HepG2 (cell line): ENCODE results near the gene DNAJC5. TPM values are rescaled to one million over a fixed set of nuclear protein-coding genes. Genes with fewer than 3 reads are reported as not detected.

Source experiments
- ARHGAP35 ChIP-seq: sonication (generic); formaldehyde crosslinking; IDR thresholded peaks from 2 replicates; pipeline ENCODE4 v1.9.0; 2022; ENCODE audit warnings: mild to moderate bottlenecking, inconsistent platforms, moderate library complexity, missing genetic modification reagents, borderline replicate concordance
- POLR2AphosphoS5 ChIP-seq: IDR thresholded peaks from 2 replicates; pipeline ENCODE4 v1.6.1; 2012; ENCODE audit warnings: low read depth, low read length
- RBFOX2 ChIP-seq: fragments of 200-400 bp; formaldehyde crosslinking; IDR thresholded peaks from 2 replicates; pipeline ENCODE4 v1.6.1; 2017; ENCODE audit warnings: low read depth, mild to moderate bottlenecking, low read length
- TAF1 ChIP-seq: sonication (generic); formaldehyde crosslinking; IDR thresholded peaks from 2 replicates; pipeline ENCODE4 v1.4.0; 2020; ENCODE audit warnings: missing genetic modification reagents
- TOE1 ChIP-seq: sonication (generic); formaldehyde crosslinking; IDR thresholded peaks from 2 replicates; pipeline ENCODE4 v1.4.0; 2020; ENCODE audit warnings: mild to moderate bottlenecking, missing genetic modification reagents
- polyA plus RNA-seq, 8 experiments: library from polyadenylated mRNA; depleted of rRNA in 3 of 8; stranded (reverse) in 7 of 8; unstranded in 1 of 8; fragments of >200 nt; fragmentation: Illumina TruSeq in 4 of 8; extraction: Trizol in 4 of 8; gene quantifications; 2 replicates each; pipeline versions ENCODE4 v1.2.1 to v1.2.3, GENCODE V29; 2011 to 2016; ENCODE audit warnings: low read depth in 4 of 8, missing spikeins in 1 of 8, mixed read lengths in 1 of 8; ENCODE audit not compliant: insufficient read depth in 1 of 8
- total RNA-seq, 5 experiments: library from RNA; depleted of rRNA; stranded (reverse); fragments of >200 nt; fragmentation: Illumina TruSeq; extraction: Trizol; gene quantifications; 2 replicates each; pipeline ENCODE4 v1.2.3, GENCODE V29; 2016; ENCODE audit warnings: low read depth in 1 of 5
- TF ChIP-seq, protein P1 (sequence below): sonication (generic); formaldehyde crosslinking; IDR thresholded peaks from 2 replicates; pipeline ENCODE4 v1.4.0; 2020; ENCODE audit warnings: missing genetic modification reagents
- TF ChIP-seq, protein P2 (sequence below): sonication (generic); formaldehyde crosslinking; IDR thresholded peaks from 2 replicates; pipeline ENCODE4 v1.9.0; 2021; ENCODE audit warnings: missing genetic modification reagents, mild to moderate bottlenecking, borderline replicate concordance
- TF ChIP-seq, protein P3 (sequence below): sonication (generic); formaldehyde crosslinking; IDR thresholded peaks from 2 replicates; pipeline ENCODE4 v1.4.0; 2020; ENCODE audit warnings: missing genetic modification reagents
- TF ChIP-seq, protein P4 (sequence below): sonication (generic); formaldehyde crosslinking; IDR thresholded peaks from 2 replicates; pipeline ENCODE4 v1.5.1; 2020; ENCODE audit warnings: missing genetic modification reagents, mild to moderate bottlenecking, borderline replicate concordance

The DNAJC5 gene
- total and polyA plus RNA-seq, 2 of the 13 experiments (the other 11 are each of a cell fraction or from before 2014, with no cell fraction given): 42.8 to 64.5 TPM

DNA sequence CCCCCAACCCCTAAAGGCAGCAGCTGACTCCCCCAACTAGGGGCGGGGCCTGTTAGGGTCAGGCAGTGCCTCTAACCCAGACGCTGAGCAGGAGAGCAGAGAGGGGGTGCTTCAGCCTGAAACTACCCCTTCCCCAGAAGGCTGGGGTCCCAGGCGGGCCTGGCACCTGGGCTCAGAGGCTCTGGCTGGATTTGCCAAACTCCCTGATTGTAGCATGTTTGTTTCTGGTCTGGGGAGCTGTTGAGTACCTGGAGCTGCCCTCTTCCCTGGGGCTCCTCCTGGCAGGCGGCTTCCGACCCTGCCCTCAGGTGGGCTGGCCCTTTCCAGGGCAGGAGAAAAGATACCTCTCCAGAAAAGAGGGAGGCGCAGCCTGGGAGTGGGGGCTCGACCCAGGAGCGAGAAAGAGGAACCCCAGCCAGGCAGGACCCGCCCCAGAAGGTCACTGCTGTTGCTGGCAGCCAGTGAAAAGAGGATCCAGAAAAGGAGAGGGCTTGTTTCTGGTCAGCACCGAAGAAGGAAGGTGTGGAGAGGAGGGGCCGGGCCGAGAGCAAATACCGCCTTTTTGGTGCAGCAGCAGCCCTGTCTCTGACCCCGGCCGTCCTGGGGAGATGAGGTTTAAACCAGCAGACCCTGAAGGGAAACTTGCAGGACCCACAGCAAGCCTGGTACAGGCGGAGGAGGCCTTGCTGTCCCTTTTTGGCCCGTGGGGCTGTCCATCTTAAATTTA is 34.4 kb upstream of the DNAJC5 start (continued):
- TF ChIP-seq ARHGAP35 (CRISPR knock-in tag) (no peak), POLR2AphosphoS5 (peak; percentile 38; the same call in 1 of the 2 replicates), TAF1 (CRISPR knock-in tag) (peak; percentile 3; the same call in 1 of the 2 replicates), TOE1 (CRISPR knock-in tag) (no peak), RBFOX2 (peak; percentile 38; the same call in 1 of the 2 replicates)
- TF ChIP-seq, protein P1, sequence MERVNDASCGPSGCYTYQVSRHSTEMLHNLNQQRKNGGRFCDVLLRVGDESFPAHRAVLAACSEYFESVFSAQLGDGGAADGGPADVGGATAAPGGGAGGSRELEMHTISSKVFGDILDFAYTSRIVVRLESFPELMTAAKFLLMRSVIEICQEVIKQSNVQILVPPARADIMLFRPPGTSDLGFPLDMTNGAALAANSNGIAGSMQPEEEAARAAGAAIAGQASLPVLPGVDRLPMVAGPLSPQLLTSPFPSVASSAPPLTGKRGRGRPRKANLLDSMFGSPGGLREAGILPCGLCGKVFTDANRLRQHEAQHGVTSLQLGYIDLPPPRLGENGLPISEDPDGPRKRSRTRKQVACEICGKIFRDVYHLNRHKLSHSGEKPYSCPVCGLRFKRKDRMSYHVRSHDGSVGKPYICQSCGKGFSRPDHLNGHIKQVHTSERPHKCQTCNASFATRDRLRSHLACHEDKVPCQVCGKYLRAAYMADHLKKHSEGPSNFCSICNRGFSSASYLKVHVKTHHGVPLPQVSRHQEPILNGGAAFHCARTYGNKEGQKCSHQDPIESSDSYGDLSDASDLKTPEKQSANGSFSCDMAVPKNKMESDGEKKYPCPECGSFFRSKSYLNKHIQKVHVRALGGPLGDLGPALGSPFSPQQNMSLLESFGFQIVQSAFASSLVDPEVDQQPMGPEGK (CRISPR knock-in tag): 0 out of 2 replicates have a peak, but pooled peaks have one; percentile 8
- TF ChIP-seq, protein P2, sequence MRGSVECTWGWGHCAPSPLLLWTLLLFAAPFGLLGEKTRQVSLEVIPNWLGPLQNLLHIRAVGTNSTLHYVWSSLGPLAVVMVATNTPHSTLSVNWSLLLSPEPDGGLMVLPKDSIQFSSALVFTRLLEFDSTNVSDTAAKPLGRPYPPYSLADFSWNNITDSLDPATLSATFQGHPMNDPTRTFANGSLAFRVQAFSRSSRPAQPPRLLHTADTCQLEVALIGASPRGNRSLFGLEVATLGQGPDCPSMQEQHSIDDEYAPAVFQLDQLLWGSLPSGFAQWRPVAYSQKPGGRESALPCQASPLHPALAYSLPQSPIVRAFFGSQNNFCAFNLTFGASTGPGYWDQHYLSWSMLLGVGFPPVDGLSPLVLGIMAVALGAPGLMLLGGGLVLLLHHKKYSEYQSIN: no peak
- TF ChIP-seq, protein P3, sequence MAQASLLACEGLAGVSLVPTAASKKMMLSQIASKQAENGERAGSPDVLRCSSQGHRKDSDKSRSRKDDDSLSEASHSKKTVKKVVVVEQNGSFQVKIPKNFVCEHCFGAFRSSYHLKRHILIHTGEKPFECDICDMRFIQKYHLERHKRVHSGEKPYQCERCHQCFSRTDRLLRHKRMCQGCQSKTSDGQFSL (CRISPR knock-in tag): 0 out of 2 replicates have a peak, but pooled peaks have one; percentile 36
- TF ChIP-seq, protein P4, sequence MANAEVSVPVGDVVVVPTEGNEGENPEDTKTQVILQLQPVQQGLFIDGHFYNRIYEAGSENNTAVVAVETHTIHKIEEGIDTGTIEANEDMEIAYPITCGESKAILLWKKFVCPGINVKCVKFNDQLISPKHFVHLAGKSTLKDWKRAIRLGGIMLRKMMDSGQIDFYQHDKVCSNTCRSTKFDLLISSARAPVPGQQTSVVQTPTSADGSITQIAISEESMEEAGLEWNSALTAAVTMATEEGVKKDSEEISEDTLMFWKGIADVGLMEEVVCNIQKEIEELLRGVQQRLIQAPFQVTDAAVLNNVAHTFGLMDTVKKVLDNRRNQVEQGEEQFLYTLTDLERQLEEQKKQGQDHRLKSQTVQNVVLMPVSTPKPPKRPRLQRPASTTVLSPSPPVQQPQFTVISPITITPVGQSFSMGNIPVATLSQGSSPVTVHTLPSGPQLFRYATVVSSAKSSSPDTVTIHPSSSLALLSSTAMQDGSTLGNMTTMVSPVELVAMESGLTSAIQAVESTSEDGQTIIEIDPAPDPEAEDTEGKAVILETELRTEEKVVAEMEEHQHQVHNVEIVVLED (CRISPR knock-in tag): no peak
